Memory B cell (primary cell): ENCODE measurements around the gene WDR81.
A peak's percentile ranks its signal among the peaks of the same experiment; 100 is the strongest.
"Not testable (repeated sequence)": the region's sequence is repeated elsewhere in the genome, so short reads cannot be mapped to it uniquely, and the experiment has no call there.

ENCODE experiments used
- ATAC-seq: fragments of 150-1000 bp; cut with Tn5 transposase; 2 replicates; pipeline ENCODE4 v1.10.0; 2021; ENCODE audit warnings: low read depth, mild to moderate bottlenecking, moderate library complexity
- DNase-seq, 2 donors: peaks; one replicate each; pipeline ENCODE4 v3.0.0; 2022; ENCODE audit warnings: low spot score in 2 of 2
- H3K27ac Mint-ChIP-seq: one replicate; pipeline ENCODE4 v1.8.0; 2022; ENCODE audit warnings: mild to moderate bottlenecking, moderate library complexity, mixed read lengths
- H3K27me3 Mint-ChIP-seq: one replicate; pipeline ENCODE4 v1.8.0; 2022; ENCODE audit warnings: mixed read lengths
- H3K36me3 Mint-ChIP-seq: one replicate; pipeline ENCODE4 v1.8.0; 2022; ENCODE audit warnings: mild to moderate bottlenecking, mixed read lengths
- H3K4me1 Mint-ChIP-seq: one replicate; pipeline ENCODE4 v1.8.0; 2022; ENCODE audit warnings: mixed read lengths
- H3K4me3 Mint-ChIP-seq: one replicate; pipeline ENCODE4 v1.8.0; 2022; ENCODE audit warnings: mild to moderate bottlenecking, moderate library complexity, mixed read lengths
- H3K9me3 Mint-ChIP-seq: one replicate; pipeline ENCODE4 v1.8.0; 2022; ENCODE audit warnings: mixed read lengths

Gene WDR81

GRCh38 chr17:1708791-1709346 is 15.6 kb upstream of the WDR81 start:
- not testable (repeated sequence) for H3K9me3 Mint-ChIP-seq
- Mint-ChIP-seq H3K27me3 (peaks cover 26% of the 10 kb centered on the region), H3K4me3 (peak overlapping the region; percentile 53)

GRCh38 chr17:1709403-1709951 is 15.0 kb upstream of the WDR81 start:
- H3K4me3 Mint-ChIP-seq = peak overlapping the region; percentile 30
- ATAC-seq (no peak), DNase-seq (no peak)
- H3K27ac Mint-ChIP-seq = no peak overlapping the region
- peaks cover 28% of the 10 kb centered on the region for H3K27me3 Mint-ChIP-seq
- H3K9me3 Mint-ChIP-seq = no peaks in the 10 kb centered on the region
- H3K36me3 Mint-ChIP-seq = no peaks in the 10 kb centered on the region
- H3K4me1 Mint-ChIP-seq = peaks cover 7% of the 10 kb centered on the region

More at GRCh38 chr17:1708791-1709346, 15.6 kb upstream of the WDR81 start:
- H3K36me3 Mint-ChIP-seq, H3K27ac Mint-ChIP-seq, DNase-seq, ATAC-seq, H3K4me1 Mint-ChIP-seq: not testable (repeated sequence)

- DNase-seq (peak in 1 of 2 donors; percentile 34), ATAC-seq (peak; percentile 48)
- peaks cover 10% of the 10 kb centered on the region for H3K4me1 Mint-ChIP-seq
- H3K27me3 Mint-ChIP-seq = peaks cover 27% of the 10 kb centered on the region
- peak within 1 kb of the TSS; percentile 58 for H3K4me3 Mint-ChIP-seq
- H3K36me3 Mint-ChIP-seq = no peaks in the 10 kb centered on the region
- H3K9me3 Mint-ChIP-seq = no peaks in the 10 kb centered on the region
- H3K27ac Mint-ChIP-seq = no peak within 1 kb of the TSS
Observed at GRCh38 chr17:1709971-1710806, 14.3 kb upstream of the WDR81 start, which contains the start of gene TLCD2. Gene TLCD2, minus strand, starts transcription at chr17:1710377. Its CDS starts 135 bp downstream, at chr17:1710242.

GRCh38 chr17:1710807-1711553 is 13.5 kb upstream of the WDR81 start:
- H3K27me3 Mint-ChIP-seq = peaks cover 24% of the 10 kb centered on the region
- H3K36me3 Mint-ChIP-seq = no peaks in the 10 kb centered on the region
- H3K27ac Mint-ChIP-seq = no peak overlapping the region
- H3K4me3 Mint-ChIP-seq = peak overlapping the region; percentile 58
- no peak for ATAC-seq
- DNase-seq = no peak
- H3K4me1 Mint-ChIP-seq = peaks cover 11% of the 10 kb centered on the region
- no peaks in the 10 kb centered on the region for H3K9me3 Mint-ChIP-seq

GRCh38 chr17:1711804-1712203 is 12.7 kb upstream of the WDR81 start:
- no peaks in the 10 kb centered on the region for H3K9me3 Mint-ChIP-seq
- H3K4me1 Mint-ChIP-seq = peaks cover 12% of the 10 kb centered on the region
- no peak overlapping the region for H3K27ac Mint-ChIP-seq

GRCh38 chr17:1712271-1712670 is 12.2 kb upstream of the WDR81 start:
- peaks cover 16% of the 10 kb centered on the region for H3K4me1 Mint-ChIP-seq
- H3K27ac Mint-ChIP-seq = no peak overlapping the region
- H3K27me3 Mint-ChIP-seq = peaks cover 22% of the 10 kb centered on the region
- H3K9me3 Mint-ChIP-seq = no peaks in the 10 kb centered on the region
- H3K4me3 Mint-ChIP-seq = no peak overlapping the region
- no peaks in the 10 kb centered on the region for H3K36me3 Mint-ChIP-seq
- ATAC-seq (no peak), DNase-seq (no peak)

More at GRCh38 chr17:1711804-1712203, 12.7 kb upstream of the WDR81 start:
- no peak for DNase-seq
- H3K27me3 Mint-ChIP-seq = peaks cover 24% of the 10 kb centered on the region
- no peak overlapping the region for H3K4me3 Mint-ChIP-seq
- no peak for ATAC-seq
- H3K36me3 Mint-ChIP-seq = no peaks in the 10 kb centered on the region

- Mint-ChIP-seq H3K27me3 (peaks cover 16% of the 10 kb centered on the region), H3K36me3 (no peaks in the 10 kb centered on the region), H3K27ac (no peak overlapping the region), H3K9me3 (no peaks in the 10 kb centered on the region), H3K4me1 (peaks cover 23% of the 10 kb centered on the region), H3K4me3 (no peak overlapping the region)
- DNase-seq (no peak), ATAC-seq (no peak)
Observed at GRCh38 chr17:1713160-1713877, 11.2 kb upstream of the WDR81 start.

- DNase-seq (no peak), ATAC-seq (no peak)
- Mint-ChIP-seq H3K4me1 (peaks cover 24% of the 10 kb centered on the region), H3K27ac (no peak overlapping the region), H3K4me3 (peak overlapping the region; percentile 76), H3K36me3 (no peaks in the 10 kb centered on the region), H3K9me3 (no peaks in the 10 kb centered on the region), H3K27me3 (peaks cover 13% of the 10 kb centered on the region)
Observed at GRCh38 chr17:1713878-1714426, 10.6 kb upstream of the WDR81 start.

- ATAC-seq (no peak), DNase-seq (no peak)
- H3K4me3 Mint-ChIP-seq = peak overlapping the region; percentile 76
- H3K4me1 Mint-ChIP-seq = peaks cover 24% of the 10 kb centered on the region
- H3K9me3 Mint-ChIP-seq = no peaks in the 10 kb centered on the region
- no peak overlapping the region for H3K27ac Mint-ChIP-seq
- peaks cover 13% of the 10 kb centered on the region for H3K27me3 Mint-ChIP-seq
- no peaks in the 10 kb centered on the region for H3K36me3 Mint-ChIP-seq
Observed at GRCh38 chr17:1714427-1714979, 10.0 kb upstream of the WDR81 start.

- DNase-seq = peak in 1 of 2 donors; percentile 33
- Mint-ChIP-seq H3K36me3 (no peaks in the 10 kb centered on the region), H3K9me3 (no peaks in the 10 kb centered on the region), H3K27ac (peak overlapping the region; percentile 15), H3K4me1 (peaks cover 24% of the 10 kb centered on the region), H3K4me3 (peak overlapping the region; percentile 11), H3K27me3 (peaks cover 13% of the 10 kb centered on the region)
- no peak for ATAC-seq
Observed at GRCh38 chr17:1714980-1715802, 9.3 kb upstream of the WDR81 start.

GRCh38 chr17:1715803-1716075 is 8.8 kb upstream of the WDR81 start:
- peaks cover 10% of the 10 kb centered on the region for H3K27me3 Mint-ChIP-seq
- DNase-seq = no peak
- peak overlapping the region; percentile 96 for H3K4me3 Mint-ChIP-seq
- H3K4me1 Mint-ChIP-seq = peaks cover 21% of the 10 kb centered on the region
- H3K36me3 Mint-ChIP-seq = no peaks in the 10 kb centered on the region
- no peak for ATAC-seq
- no peaks in the 10 kb centered on the region for H3K9me3 Mint-ChIP-seq
- peak overlapping the region; percentile 94 for H3K27ac Mint-ChIP-seq

- peak; percentile 80 for ATAC-seq
- peak; percentile 98 to 100 for DNase-seq
- H3K9me3 Mint-ChIP-seq = no peaks in the 10 kb centered on the region
- H3K27ac Mint-ChIP-seq = peak overlapping the region; percentile 94
- H3K27me3 Mint-ChIP-seq = peaks cover 5% of the 10 kb centered on the region
- H3K36me3 Mint-ChIP-seq = no peaks in the 10 kb centered on the region
- H3K4me3 Mint-ChIP-seq = peak overlapping the region; percentile 96
- peaks cover 22% of the 10 kb centered on the region for H3K4me1 Mint-ChIP-seq
Observed at GRCh38 chr17:1716076-1716911, 8.2 kb upstream of the WDR81 start.
